ENCODE results near the gene BMERB1. TPM values are rescaled to one million over a fixed set of nuclear protein-coding genes. Genes with fewer than 3 reads are reported as not detected.

Gene BMERB1
- total and polyA plus RNA-seq, 8 donors: 4.6 to 99.5 (median 25.6) TPM

GRCh38 chr16:15576960-15577958, 142.9 kb downstream of the BMERB1 start:
- TF ChIP-seq EP300 (IDR thresholded peaks at IDR 0.05): no peak
- no peak for TF ChIP-seq POLR2AphosphoS5 (IDR thresholded peaks at IDR 0.05)
- TF ChIP-seq CTCF (IDR thresholded peaks at IDR 0.05): no peak
- TF ChIP-seq POLR2A (IDR thresholded peaks at IDR 0.05): no peak
- Histone ChIP-seq H3K36me3 (peaks cover 0 to 13% (median 12%) of the 10 kb centered on the region in 4 donors), H3K4me3 (no peak overlapping the region), H3K27ac (peak overlapping the region in 2 of 5 donors; percentile 40 to 50), H3K9me3 (no peaks in the 10 kb centered on the region), H3K4me1 (peaks cover 12 to 33% (median 12%) of the 10 kb centered on the region in 4 donors), H3K27me3 (no peaks in the 10 kb centered on the region)
- 80 to 92% (median 90%) methylated on average over 20 of the region's 20 CpGs for WGBS, 5 donors
- DNase-seq: peak in 1 of 2 donors; percentile 50
- intact Hi-C loops (cut with DNase I; ENCODE audit: low total_unique reads): no loop called here

GRCh38 chr16:15578824-15579223, 144.4 kb downstream of the BMERB1 start:
- DNase-seq: no peak
- peaks cover 0 to 29% (median 28%) of the 10 kb centered on the region in 4 donors for H3K36me3 ChIP-seq
- intact Hi-C loops (cut with DNase I; ENCODE audit: low total_unique reads): no loop called here
- WGBS, 5 donors: 87 to 95% (median 93%) methylated on average over 4 of the region's 4 CpGs
- H3K4me3 ChIP-seq: no peak overlapping the region
- peaks cover 0 to 20% (median 4%) of the 10 kb centered on the region in 4 donors for H3K4me1 ChIP-seq
- TF ChIP-seq CTCF (IDR thresholded peaks at IDR 0.05) (no peak), POLR2A (IDR thresholded peaks at IDR 0.05) (no peak), POLR2AphosphoS5 (IDR thresholded peaks at IDR 0.05) (no peak), EP300 (IDR thresholded peaks at IDR 0.05) (no peak)
- H3K27ac ChIP-seq: no peak overlapping the region
- no peaks in the 10 kb centered on the region for H3K27me3 ChIP-seq
- H3K9me3 ChIP-seq: no peaks in the 10 kb centered on the region

- Histone ChIP-seq H3K4me1 (peaks cover 0 to 12% (median 0%) of the 10 kb centered on the region in 4 donors), H3K9me3 (peaks cover 0 to 9% (median 0%) of the 10 kb centered on the region in 4 donors), H3K4me3 (no peak overlapping the region), H3K36me3 (peaks cover 0 to 52% (median 36%) of the 10 kb centered on the region in 4 donors), H3K27ac (peak overlapping the region in 1 of 5 donors; percentile 28), H3K27me3 (no peaks in the 10 kb centered on the region)
- DNase-seq: no peak
- TF ChIP-seq EP300 (IDR thresholded peaks at IDR 0.05) (no peak), POLR2A (IDR thresholded peaks at IDR 0.05) (no peak)
- intact Hi-C loops (cut with DNase I; ENCODE audit: low total_unique reads): no loop called here
- 85 to 90% (median 87%) methylated on average over 10 of the region's 10 CpGs for WGBS, 5 donors
Observed at GRCh38 chr16:15581127-15581815, 146.9 kb downstream of the BMERB1 start.

GRCh38 chr16:15583526-15583925, 149.1 kb downstream of the BMERB1 start:
- peaks cover 0 to 73% (median 50%) of the 10 kb centered on the region in 4 donors for H3K36me3 ChIP-seq
- no peak overlapping the region for H3K4me3 ChIP-seq
- no peak for DNase-seq
- H3K27ac ChIP-seq: no peak overlapping the region
- peaks cover 0 to 9% (median 0%) of the 10 kb centered on the region in 4 donors for H3K9me3 ChIP-seq
- H3K27me3 ChIP-seq: no peaks in the 10 kb centered on the region
- intact Hi-C loops (cut with DNase I; ENCODE audit: low total_unique reads): no loop called here
- TF ChIP-seq CTCF (IDR thresholded peaks at IDR 0.05) (no peak), EP300 (IDR thresholded peaks at IDR 0.05) (no peak), POLR2A (IDR thresholded peaks at IDR 0.05) (no peak), POLR2AphosphoS5 (IDR thresholded peaks at IDR 0.05) (no peak)
- no peaks in the 10 kb centered on the region for H3K4me1 ChIP-seq
- WGBS, 5 donors: 89 to 95% (median 92%) methylated on average over 4 of the region's 4 CpGs
